DND-41 (cell line): ENCODE results near the gene CELSR1.

Experiments used
- ATAC-seq: fragments of 200-7000 bp; cut with Tn5 transposase; 3 replicates; pipeline ENCODE4 v1.9.1; 2021; ENCODE audit warnings: low read depth; ENCODE audit not compliant: insufficient read depth
- DNase-seq: peaks from one replicate; pipeline ENCODE4 v3.0.0-alpha.2; 2020
- H2AFZ ChIP-seq: 2 replicates; pipeline ENCODE4 v1.6.0; 2012; ENCODE audit warnings: low read depth, low read length
- H3K27ac ChIP-seq: 2 replicates; pipeline ENCODE4 v1.5.1; 2012; ENCODE audit warnings: low read length, inconsistent platforms
- H3K27me3 ChIP-seq: fragments of 200-600 bp; sonication (generic); 2 replicates; pipeline ENCODE4 v1.6.0; 2012; ENCODE audit warnings: low read length, mild to moderate bottlenecking, inconsistent platforms; ENCODE audit not compliant: insufficient read depth, poor library complexity
- H3K36me3 ChIP-seq: 2 replicates; pipeline ENCODE4 v1.5.1; 2012; ENCODE audit warnings: low read length, inconsistent platforms; ENCODE audit not compliant: insufficient read depth
- H3K4me1 ChIP-seq: 2 replicates; pipeline ENCODE4 v1.5.1; 2012; ENCODE audit warnings: mild to moderate bottlenecking, low read length; ENCODE audit not compliant: insufficient read depth
- H3K4me2 ChIP-seq: 2 replicates; pipeline ENCODE4 v1.6.0; 2012; ENCODE audit warnings: mild to moderate bottlenecking, moderate library complexity, low read length, inconsistent platforms; ENCODE audit not compliant: insufficient read depth
- H3K4me3 ChIP-seq, 2 experiments: fragments of 200-600 bp in 1 of 2; shearing (Covaris generic) in 1 of 2; 2 replicates each; pipeline ENCODE4 v1.5.1; 2012 to 2016; ENCODE audit warnings: inconsistent platforms in 2 of 2, low read length in 2 of 2, mild to moderate bottlenecking in 2 of 2, low read depth in 1 of 2, moderate library complexity in 1 of 2
- H3K79me2 ChIP-seq: 2 replicates; pipeline ENCODE4 v1.6.0; 2012; ENCODE audit warnings: low read length, inconsistent platforms; ENCODE audit not compliant: insufficient read depth
- H3K9ac ChIP-seq: 2 replicates; pipeline ENCODE4 v1.6.0; 2012; ENCODE audit warnings: low read depth, mild to moderate bottlenecking, inconsistent platforms, low read length, moderate library complexity
- H3K9me3 ChIP-seq: 2 replicates; pipeline ENCODE4 v1.5.1; 2012; ENCODE audit warnings: low read length, moderate library complexity, mild to moderate bottlenecking, inconsistent platforms; ENCODE audit not compliant: insufficient read depth, severe bottlenecking
- H4K20me1 ChIP-seq: 2 replicates; pipeline ENCODE4 v1.6.0; 2012; ENCODE audit warnings: low read length; ENCODE audit not compliant: insufficient read depth
- CTCF ChIP-seq: IDR thresholded peaks from 2 replicates; pipeline ENCODE4 v1.5.1; 2012; ENCODE audit warnings: borderline replicate concordance, low read length, moderate library complexity, mild to moderate bottlenecking; ENCODE audit not compliant: poor library complexity, severe bottlenecking; ENCODE audit errors: extremely low read depth
- EZH2 ChIP-seq: IDR thresholded peaks from 3 replicates; pipeline ENCODE4 v1.6.1; 2012; ENCODE audit warnings: borderline replicate concordance, low read depth, mild to moderate bottlenecking, moderate library complexity, low read length, inconsistent platforms; ENCODE audit not compliant: severe bottlenecking

The CELSR1 gene

GRCh38 chr22:46537225-46537945 lies at the start of gene CELSR1:
Gene CELSR1, minus strand, starts transcription at chr22:46537620. Its CDS starts 450 bp downstream, at chr22:46537170.
- Histone ChIP-seq H3K9me3 (no peaks in the 10 kb centered on the region), H3K27me3 (no peaks in the 10 kb centered on the region), H3K27ac (no peak within 1 kb of the TSS), H3K4me1 (no peaks in the 10 kb centered on the region), H3K4me3 (no peak within 1 kb of the TSS), H3K9ac (no peak within 1 kb of the TSS), H3K4me2 (no peak within 1 kb of the TSS), H2AFZ (no peak within 1 kb of the TSS), H3K79me2 (no peaks in the 10 kb centered on the region), H4K20me1 (no peaks in the 10 kb centered on the region), H3K36me3 (no peaks in the 10 kb centered on the region)
- DNase-seq (no peak), ATAC-seq (no peak)
- TF ChIP-seq EZH2 (no peak), CTCF (no peak)

GRCh38 chr22:46587061-46587460 lies 49.6 kb upstream of the CELSR1 start:
- H3K4me1 ChIP-seq = peaks cover 63% of the 10 kb centered on the region
- H3K27ac ChIP-seq = peak overlapping the region; percentile 54
- H2AFZ ChIP-seq = no peak overlapping the region
- H3K4me2 ChIP-seq = 0 out of 2 replicates have a peak overlapping the region, but pooled peaks have one; percentile 7
- peaks cover 73% of the 10 kb centered on the region for H4K20me1 ChIP-seq
- ATAC-seq = no peak
- H3K36me3 ChIP-seq = peaks cover 43% of the 10 kb centered on the region
- H3K9me3 ChIP-seq = no peaks in the 10 kb centered on the region
- TF ChIP-seq CTCF (no peak), EZH2 (no peak)
- no peak for DNase-seq
- no peak overlapping the region for H3K4me3 ChIP-seq
- no peak overlapping the region for H3K9ac ChIP-seq
- H3K27me3 ChIP-seq = no peaks in the 10 kb centered on the region
- H3K79me2 ChIP-seq = peaks cover 98% of the 10 kb centered on the region

- peaks cover 44% of the 10 kb centered on the region for H3K36me3 ChIP-seq
- H3K4me1 ChIP-seq = peaks cover 63% of the 10 kb centered on the region
These were observed 49.2 kb upstream of the CELSR1 start for GRCh38 chr22:46586531-46587011.

More at GRCh38 chr22:46586531-46587011, 49.2 kb upstream of the CELSR1 start:
- Histone ChIP-seq H3K9me3 (no peaks in the 10 kb centered on the region), H3K27ac (peak overlapping the region; percentile 54), H3K4me3 (no peak overlapping the region), H3K9ac (no peak overlapping the region), H4K20me1 (peaks cover 78% of the 10 kb centered on the region), H2AFZ (no peak overlapping the region), H3K79me2 (peaks cover 99% of the 10 kb centered on the region), H3K27me3 (no peaks in the 10 kb centered on the region), H3K4me2 (0 out of 2 replicates have a peak overlapping the region, but pooled peaks have one; percentile 7)
- DNase-seq (no peak), ATAC-seq (no peak)
- TF ChIP-seq CTCF = no peak
- no peak for TF ChIP-seq EZH2
